Measurements from ENCODE around the gene SERPINB1. TPM values are rescaled to one million over a fixed set of nuclear protein-coding genes. Genes with fewer than 3 reads are reported as not detected.

The SERPINB1 gene
- total and polyA plus RNA-seq, 9 of the 15 experiments (the other 6 are each of a cell fraction or from before 2014, with no cell fraction given): 33.9 to 108 (median 63.8) TPM

DNA sequence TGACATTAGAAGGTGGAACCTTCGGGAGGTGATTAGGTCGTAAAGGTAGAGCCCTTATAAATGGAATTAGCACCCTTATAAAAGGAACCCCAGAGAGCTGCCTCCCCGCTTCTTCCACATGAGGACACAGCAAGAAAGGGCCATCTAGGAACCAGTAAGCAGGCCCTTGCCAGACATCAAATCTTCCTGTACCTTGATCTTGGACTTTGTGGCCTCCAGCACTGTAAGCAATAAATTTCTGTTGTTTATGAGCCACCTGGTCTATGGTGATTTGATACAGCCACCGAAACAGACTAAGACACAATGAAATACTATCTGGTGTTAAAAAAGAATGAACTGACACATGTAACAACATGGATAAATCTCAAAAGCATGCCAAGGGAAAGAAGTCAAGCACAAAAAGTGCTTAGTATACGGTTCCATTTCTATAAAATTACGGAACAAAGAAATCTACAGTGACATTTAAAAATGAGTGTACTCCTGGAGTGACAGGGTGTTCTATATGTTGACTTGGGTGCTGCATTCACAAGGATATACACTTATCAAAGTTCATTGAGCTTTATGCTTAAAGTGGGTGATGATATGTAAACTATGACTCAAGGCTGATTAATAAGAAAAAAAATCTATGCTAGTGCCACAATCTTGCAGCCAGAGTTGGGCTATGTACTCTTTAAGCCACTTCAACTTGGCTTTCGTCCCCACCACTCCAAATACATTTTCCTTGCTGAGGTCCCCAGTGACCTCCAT, 18.4 kb downstream of the SERPINB1 start:
- H3K79me2 ChIP-seq (ENCODE audit: control insufficient read depth, insufficient read depth, low read length): no peaks in the 10 kb centered on the region
- H3K9me1 ChIP-seq (ENCODE audit: control insufficient read depth, insufficient read depth, low read length): no peaks in the 10 kb centered on the region
- H3K36me3 ChIP-seq (ENCODE audit: control insufficient read depth, insufficient read depth, low read length): no peaks in the 10 kb centered on the region
- H3K27ac ChIP-seq (ENCODE audit: extremely low read depth, low read depth, low read length): no peak overlapping the region
- in situ Hi-C loops (cut with MboI): no loop called here
- CTCF ChIA-PET (ENCODE audit: low intra/inter-chr PET ratio): no interaction called here
- BruUV-seq (replicated peaks): no TSS peak
- H3K4me1 ChIP-seq (replicated peaks in 1 of 2; ENCODE audit: control insufficient read depth in 2 of 2, insufficient read depth in 2 of 2, low read length in 2 of 2): no peaks in the 10 kb centered on the region
- no peaks in the 10 kb centered on the region for H3K27me3 ChIP-seq (ENCODE audit: control insufficient read depth in 2 of 2, insufficient read depth in 2 of 2, low read length in 2 of 2)
- DNase-seq (ENCODE audit: extremely low read depth in 1 of 4, low spot score in 3 of 4): no peak
- no peaks in the 10 kb centered on the region for H3K9me3 ChIP-seq (replicated peaks; ENCODE audit: control insufficient read depth, insufficient read depth, low read depth, low read length)
- no peak for FAIRE-seq
- no peak overlapping the region for H3K9ac ChIP-seq (ENCODE audit: insufficient read depth in 1 of 2, low read depth in 2 of 2, low read length in 2 of 2)
- H2AFZ ChIP-seq (ENCODE audit: low read depth, low read length): no peak overlapping the region
- no peak overlapping the region for H3K4me3 ChIP-seq
- no peak for ATAC-seq
- POLR2A ChIA-PET: interaction anchor here (0.5 to 1.7 kb wide), 3 partner anchors 18 to 43 kb away, joined by 3 to 4 read pairs (median 3); partner anchors contain the start of gene SERPINB1
- H4K20me1 ChIP-seq (replicated peaks; ENCODE audit: control insufficient read depth, insufficient read depth, low read length): no peaks in the 10 kb centered on the region
- H3K4me2 ChIP-seq (ENCODE audit: insufficient read depth, low read length): no peak overlapping the region
- intact Hi-C loops (cut with micrococcal nuclease): no loop called here
- 62% methylated on average over 7 of the region's 7 CpGs for WGBS (ENCODE audit: insufficient coverage, low coverage, missing lambda C conversion rate)
- TF ChIP-seq TAF1 (IDR thresholded peaks at IDR 0.05; ENCODE audit: control insufficient read depth, extremely low read depth, insufficient read depth, low read length, severe bottlenecking) (no peak), ZFP1 (CRISPR knock-in tag; IDR thresholded peaks at IDR 0.05) (no peak), ETV6 (IDR thresholded peaks at IDR 0.05; ENCODE audit: borderline replicate concordance in 1 of 2, low read depth in 2 of 2, low read length in 1 of 2) (no peak), ETV6 (CRISPR knock-in tag; IDR thresholded peaks at IDR 0.05; ENCODE audit: borderline replicate concordance) (no peak), POLR2B (IDR thresholded peaks at IDR 0.05; ENCODE audit: low read depth, partially characterized antibody) (no peak), HSF4 (CRISPR knock-in tag; IDR thresholded peaks at IDR 0.05; ENCODE audit: borderline replicate concordance) (no peak), MYBL2 (IDR thresholded peaks at IDR 0.05; ENCODE audit: low read depth) (no peak), MYBL2 (CRISPR knock-in tag; IDR thresholded peaks at IDR 0.05; ENCODE audit: borderline replicate concordance) (no peak), ASH1L (IDR thresholded peaks at IDR 0.05; ENCODE audit: borderline replicate concordance, low read depth, partially characterized antibody) (no peak), HDAC6 (IDR thresholded peaks at IDR 0.05; ENCODE audit: low read depth, low read length) (no peak), HCFC1 (IDR thresholded peaks at IDR 0.05; ENCODE audit: low read depth, low read length) (no peak)
- TF ChIP-seq, protein P1, sequence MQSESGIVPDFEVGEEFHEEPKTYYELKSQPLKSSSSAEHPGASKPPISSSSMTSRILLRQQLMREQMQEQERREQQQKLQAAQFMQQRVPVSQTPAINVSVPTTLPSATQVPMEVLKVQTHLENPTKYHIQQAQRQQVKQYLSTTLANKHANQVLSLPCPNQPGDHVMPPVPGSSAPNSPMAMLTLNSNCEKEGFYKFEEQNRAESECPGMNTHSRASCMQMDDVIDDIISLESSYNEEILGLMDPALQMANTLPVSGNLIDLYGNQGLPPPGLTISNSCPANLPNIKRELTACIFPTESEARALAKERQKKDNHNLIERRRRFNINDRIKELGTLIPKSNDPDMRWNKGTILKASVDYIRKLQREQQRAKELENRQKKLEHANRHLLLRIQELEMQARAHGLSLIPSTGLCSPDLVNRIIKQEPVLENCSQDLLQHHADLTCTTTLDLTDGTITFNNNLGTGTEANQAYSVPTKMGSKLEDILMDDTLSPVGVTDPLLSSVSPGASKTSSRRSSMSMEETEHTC (IDR thresholded peaks at IDR 0.05): no peak
- TF ChIP-seq, protein P2, sequence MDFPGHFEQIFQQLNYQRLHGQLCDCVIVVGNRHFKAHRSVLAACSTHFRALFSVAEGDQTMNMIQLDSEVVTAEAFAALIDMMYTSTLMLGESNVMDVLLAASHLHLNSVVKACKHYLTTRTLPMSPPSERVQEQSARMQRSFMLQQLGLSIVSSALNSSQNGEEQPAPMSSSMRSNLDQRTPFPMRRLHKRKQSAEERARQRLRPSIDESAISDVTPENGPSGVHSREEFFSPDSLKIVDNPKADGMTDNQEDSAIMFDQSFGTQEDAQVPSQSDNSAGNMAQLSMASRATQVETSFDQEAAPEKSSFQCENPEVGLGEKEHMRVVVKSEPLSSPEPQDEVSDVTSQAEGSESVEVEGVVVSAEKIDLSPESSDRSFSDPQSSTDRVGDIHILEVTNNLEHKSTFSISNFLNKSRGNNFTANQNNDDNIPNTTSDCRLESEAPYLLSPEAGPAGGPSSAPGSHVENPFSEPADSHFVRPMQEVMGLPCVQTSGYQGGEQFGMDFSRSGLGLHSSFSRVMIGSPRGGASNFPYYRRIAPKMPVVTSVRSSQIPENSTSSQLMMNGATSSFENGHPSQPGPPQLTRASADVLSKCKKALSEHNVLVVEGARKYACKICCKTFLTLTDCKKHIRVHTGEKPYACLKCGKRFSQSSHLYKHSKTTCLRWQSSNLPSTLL (IDR thresholded peaks at IDR 0.05): no peak
